ENCODE results near the gene CSF3R. TPM values are rescaled to one million over a fixed set of nuclear protein-coding genes. Genes with fewer than 3 reads are reported as not detected.

The CSF3R gene
- total RNA-seq, 1 experiment from 2014 or later: not detected

GRCh38 chr1:36433102-36433501 lies 49.6 kb downstream of the CSF3R start:
- Histone ChIP-seq H3K9me3 (ENCODE audit: control insufficient read depth, low read depth, low read length) (no peaks in the 10 kb centered on the region), H3T11ph (ENCODE audit: low read length) (no peak overlapping the region), H3K9ac (ENCODE audit: extremely low read depth, insufficient read length, low read length) (no peak overlapping the region), H3K27me3 (ENCODE audit: insufficient read depth, low read length) (no peaks in the 10 kb centered on the region), H3K18ac (ENCODE audit: insufficient read length, low read depth, low read length) (no peak overlapping the region), H3K56ac (ENCODE audit: insufficient read length, low read depth, low read length) (no peak overlapping the region), H3K4ac (ENCODE audit: low read depth, low read length) (no peak overlapping the region), H3K23ac (ENCODE audit: insufficient read length, low read depth, low read length) (no peak overlapping the region), H4K5ac (ENCODE audit: insufficient read length, low read depth, low read length) (no peak overlapping the region), H3K4me2 (ENCODE audit: insufficient read depth, insufficient read length, low read length) (no peak overlapping the region), H3K27ac (ENCODE audit: insufficient read length, low read depth, low read length) (no peak overlapping the region), H3K79me1 (ENCODE audit: insufficient read depth, low read depth, low read length, poor library complexity, severe bottlenecking) (no peaks in the 10 kb centered on the region), H2AFZ (ENCODE audit: low read length) (no peak overlapping the region), H3K23me2 (ENCODE audit: insufficient read length, low read depth, low read length, poor library complexity, severe bottlenecking) (no peaks in the 10 kb centered on the region), H2BK15ac (ENCODE audit: low read depth, low read length) (no peak overlapping the region), H4K91ac (ENCODE audit: insufficient read length, low read depth, low read length) (no peak overlapping the region), H2BK5ac (ENCODE audit: insufficient read length, low read length) (no peak overlapping the region), H2BK12ac (ENCODE audit: insufficient read length, low read depth, low read length) (no peak overlapping the region), H4K8ac (replicated peaks; ENCODE audit: insufficient read length, low read depth, low read length) (no peak overlapping the region), H2BK20ac (ENCODE audit: low read depth, low read length, poor library complexity, severe bottlenecking) (no peak overlapping the region), H4K20me1 (ENCODE audit: control insufficient read depth, insufficient read depth, insufficient read length) (no peaks in the 10 kb centered on the region), H3K79me2 (ENCODE audit: insufficient read depth, low read length) (no peaks in the 10 kb centered on the region), H3K4me1 (ENCODE audit: insufficient read depth, low read length) (no peaks in the 10 kb centered on the region), H2BK120ac (ENCODE audit: low read depth, low read length, poor library complexity, severe bottlenecking) (no peak overlapping the region), H3K14ac (ENCODE audit: insufficient read depth, low read length) (no peak overlapping the region), H2AK5ac (ENCODE audit: insufficient read length, low read length) (no peak overlapping the region)
- Mint-ChIP-seq H3K4me1 (no peaks in the 10 kb centered on the region), H3K4me3 (no peak overlapping the region), H3K9me3 (no peaks in the 10 kb centered on the region), H3K27ac (no peak overlapping the region), H3K27me3 (ENCODE audit: low read depth) (no peaks in the 10 kb centered on the region), H3K36me3 (ENCODE audit: insufficient read depth in 1 of 3, low read depth in 3 of 3) (no peaks in the 10 kb centered on the region)
- DNase-seq: no peak
- no peak for TF ChIP-seq CTCF (conservative IDR thresholded peaks at IDR 0.05)
- no CpG with 5 or more reads among the region's 1 CpG for WGBS (ENCODE audit: extremely low coverage, insufficient read length, low lambda C conversion rate)

All from H9 (cell line).